Measurements from ENCODE around the gene LPXN.

- no peak for TF ChIP-seq CTCF (conservative IDR thresholded peaks at IDR 0.05; ENCODE audit: low read length)
- no peak for TF ChIP-seq EZH2phosphoT487 (IDR thresholded peaks at IDR 0.05; ENCODE audit: borderline replicate concordance)
These were observed 37.6 kb upstream of the LPXN start for GRCh38 chr11:58613228-58613627.
